Measurements from ENCODE around the gene CAGE1.

The CAGE1 gene

GRCh38 chr6:7304821-7305220 lies 84.7 kb downstream of the CAGE1 start:
- DNase-seq: no peak

- no peak for DNase-seq
These were observed 87.8 kb downstream of the CAGE1 start for GRCh38 chr6:7301702-7302101.

GRCh38 chr6:7300926-7301325 lies 88.6 kb downstream of the CAGE1 start:
- no peak for DNase-seq

- no peak for DNase-seq
These were observed 91.4 kb downstream of the CAGE1 start for GRCh38 chr6:7298113-7298512.

- no peak for DNase-seq
These were observed 92.9 kb downstream of the CAGE1 start for GRCh38 chr6:7296602-7297001.

GRCh38 chr6:7295916-7296315 lies 93.6 kb downstream of the CAGE1 start:
- no peak for DNase-seq

- DNase-seq: no peak
These were observed 96.8 kb downstream of the CAGE1 start for GRCh38 chr6:7292596-7293255.

- no peak for DNase-seq
These were observed 99.5 kb downstream of the CAGE1 start for GRCh38 chr6:7290079-7290478.

GRCh38 chr6:7285416-7285815 lies 104.1 kb downstream of the CAGE1 start:
- no peak for DNase-seq

- DNase-seq: no peak
These were observed 105.9 kb downstream of the CAGE1 start for GRCh38 chr6:7283676-7284075.

GRCh38 chr6:7282097-7282906 lies 107.2 kb downstream of the CAGE1 start:
- DNase-seq: no peak
